ENCODE data around the gene ADAMTS4. TPM values are rescaled to one million over a fixed set of nuclear protein-coding genes. Genes with fewer than 3 reads are reported as not detected.
A peak's percentile ranks its signal among the peaks of the same experiment; 100 is the strongest.
"Not testable (repeated sequence)": the region's sequence is repeated elsewhere in the genome, so short reads cannot be mapped to it uniquely, and the experiment has no call there.

Gene ADAMTS4
- total RNA-seq (2014; rRNA removed; shearing (Covaris generic)): 5.2 and 8.3 TPM in 2 replicates

- peak; percentile 95 for DNase-seq (ENCODE audit: low read depth)
Observed at GRCh38 chr1:161198897-161199431, at the start of gene ADAMTS4. Gene ADAMTS4 (minus strand): TSS chr1:161199054. CDS start chr1:161198627, 427 bp downstream.

- DNase-seq (ENCODE audit: low read depth): no peak
Observed at GRCh38 chr1:161244888-161245287, 46.0 kb upstream of the ADAMTS4 start.

- no peak for DNase-seq (ENCODE audit: low read depth)
Observed at GRCh38 chr1:161242313-161242712, 43.5 kb upstream of the ADAMTS4 start.

GRCh38 chr1:161241682-161242081 is 42.8 kb upstream of the ADAMTS4 start:
- no peak for DNase-seq (ENCODE audit: low read depth)

- peak; percentile 10 for DNase-seq (ENCODE audit: low read depth)
Observed at GRCh38 chr1:161238039-161238473, 39.2 kb upstream of the ADAMTS4 start, which contains the start of gene NR1I3. Gene NR1I3 (minus strand): TSS chr1:161238203. CDS start chr1:161236565, 1,638 bp downstream.

GRCh38 chr1:161235957-161236775 is 37.3 kb upstream of the ADAMTS4 start:
- DNase-seq (ENCODE audit: low read depth): no peak

- no peak for DNase-seq (ENCODE audit: low read depth)
Observed at GRCh38 chr1:161233102-161233501, 34.2 kb upstream of the ADAMTS4 start.

GRCh38 chr1:161230762-161231161 is 31.9 kb upstream of the ADAMTS4 start:
- DNase-seq (ENCODE audit: low read depth): no peak

- no peak for DNase-seq (ENCODE audit: low read depth)
Observed at GRCh38 chr1:161229896-161230295, 31.0 kb upstream of the ADAMTS4 start.

GRCh38 chr1:161228032-161228431 is 29.2 kb upstream of the ADAMTS4 start:
- DNase-seq (ENCODE audit: low read depth): no peak

- peak; percentile 67 for DNase-seq (ENCODE audit: low read depth)
Observed at GRCh38 chr1:161227196-161227871, 28.5 kb upstream of the ADAMTS4 start.

- no peak for DNase-seq (ENCODE audit: low read depth)
Observed at GRCh38 chr1:161226759-161227158, 27.9 kb upstream of the ADAMTS4 start.

- DNase-seq (ENCODE audit: low read depth): no peak
Observed at GRCh38 chr1:161226320-161226711, 27.5 kb upstream of the ADAMTS4 start.

GRCh38 chr1:161225534-161226319 is 26.9 kb upstream of the ADAMTS4 start, which contains the start of gene TOMM40L:
Gene TOMM40L (plus strand): TSS chr1:161226060. CDS start chr1:161226490, 430 bp downstream.
- peak; percentile 99 for DNase-seq (ENCODE audit: low read depth)

GRCh38 chr1:161225178-161225533 is 26.3 kb upstream of the ADAMTS4 start:
- DNase-seq (ENCODE audit: low read depth): no peak

GRCh38 chr1:161224695-161225087 is 25.8 kb upstream of the ADAMTS4 start:
- DNase-seq (ENCODE audit: low read depth): not testable (repeated sequence)

GRCh38 chr1:161223805-161224694 is 25.2 kb upstream of the ADAMTS4 start:
- no peak for DNase-seq (ENCODE audit: low read depth)

GRCh38 chr1:161222175-161223019 is 23.5 kb upstream of the ADAMTS4 start:
- DNase-seq (ENCODE audit: low read depth): no peak

- no peak for DNase-seq (ENCODE audit: low read depth)
Observed at GRCh38 chr1:161220002-161220401, 21.1 kb upstream of the ADAMTS4 start.
